ENCODE measurements around the gene TUB.
A peak's percentile ranks its signal among the peaks of the same experiment; 100 is the strongest.

Gene TUB

DNA sequence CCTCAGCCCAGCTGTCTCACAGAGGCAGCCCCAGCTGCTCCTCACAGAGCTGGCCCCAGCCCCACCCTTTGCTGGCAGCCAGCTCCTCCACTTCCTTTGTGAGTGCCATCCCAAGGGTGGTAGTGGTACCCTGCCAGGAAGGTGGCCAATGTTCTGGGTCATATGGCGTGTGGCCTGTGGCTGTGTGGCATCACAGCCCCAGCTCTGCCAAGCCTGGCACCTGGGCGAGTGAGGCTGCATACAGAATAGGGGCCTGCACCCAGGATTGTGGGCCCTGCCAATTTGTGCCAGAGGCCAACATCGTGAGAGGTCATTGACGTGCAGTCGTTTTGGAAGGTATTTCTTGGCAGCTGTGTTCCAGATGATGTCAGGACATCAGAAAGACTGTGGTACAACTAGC is 10.7 kb downstream of the TUB start:
- DNase-seq (ENCODE audit: low spot score) = no peak

DNA sequence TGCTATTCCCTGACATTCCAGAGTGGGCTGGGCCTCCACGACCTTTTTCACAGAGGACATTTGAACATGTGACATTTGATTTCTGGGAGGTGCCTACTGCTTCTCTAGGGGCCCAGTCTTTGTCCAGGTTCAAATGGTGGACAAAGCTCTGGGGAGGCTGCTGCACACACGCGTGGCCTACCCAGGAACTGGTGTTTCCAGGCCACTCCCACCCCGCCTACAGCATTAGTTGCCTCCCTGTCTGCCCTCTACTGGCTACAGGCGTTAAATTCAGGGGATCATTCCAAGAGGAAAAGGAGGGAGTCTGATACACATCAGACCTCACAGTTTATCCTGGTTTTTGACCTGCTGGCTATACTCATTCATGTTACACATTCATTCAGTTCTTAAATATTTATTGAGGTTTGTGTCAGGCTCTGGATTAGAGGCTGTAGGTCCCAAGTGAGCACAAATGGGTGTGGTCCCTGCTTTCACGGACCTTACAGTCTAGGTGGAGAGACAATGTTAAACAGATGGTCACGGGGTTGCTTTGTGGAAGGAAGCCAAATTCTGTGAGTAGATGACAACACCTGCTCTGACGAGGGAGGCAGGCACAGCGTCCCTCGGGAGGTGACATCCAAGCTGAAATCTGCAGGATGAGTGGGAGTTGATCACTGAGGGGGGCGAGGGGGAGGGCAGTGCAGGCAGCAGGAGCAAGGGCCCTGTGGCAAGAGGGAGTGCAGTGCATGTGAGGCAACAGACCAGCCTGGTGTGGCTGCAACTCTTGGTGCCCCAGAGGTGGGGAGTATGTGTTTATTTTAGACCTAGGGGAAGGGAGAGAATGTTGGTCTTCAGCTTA is 11.8 kb downstream of the TUB start:
- peak; percentile 93 for DNase-seq (ENCODE audit: low spot score)

DNA sequence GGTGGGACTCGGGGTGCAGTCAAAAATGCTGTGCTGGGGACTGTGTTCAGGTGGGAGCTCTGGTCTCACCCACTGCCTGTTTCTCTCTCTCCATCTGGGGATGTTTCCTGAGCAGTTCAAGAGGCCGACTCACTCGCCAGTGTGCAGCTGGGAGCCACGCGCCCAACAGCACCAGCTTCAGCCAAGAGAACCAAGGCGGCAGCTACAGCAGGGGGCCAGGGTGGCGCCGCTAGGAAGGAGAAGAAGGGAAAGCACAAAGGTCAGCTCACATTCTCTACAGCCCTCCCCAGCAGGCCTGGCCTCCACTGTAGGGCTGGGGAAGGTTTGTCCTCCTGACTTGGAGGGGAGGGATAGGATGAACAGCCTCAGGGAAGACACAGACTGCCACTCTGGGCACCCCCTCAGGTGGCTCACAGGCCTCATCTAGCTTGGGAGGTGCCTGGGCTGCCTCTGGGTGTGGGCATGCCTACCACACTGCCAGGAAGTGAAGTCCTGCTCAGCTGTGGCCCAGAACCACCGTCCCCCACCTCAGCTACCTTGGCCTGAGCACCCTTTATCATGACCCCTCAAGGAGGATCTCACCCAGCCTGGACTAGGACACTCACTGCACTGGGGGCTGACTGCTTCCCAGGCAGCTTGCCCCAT is 13.0 kb downstream of the TUB start:
- DNase-seq (ENCODE audit: low spot score) = no peak

DNA sequence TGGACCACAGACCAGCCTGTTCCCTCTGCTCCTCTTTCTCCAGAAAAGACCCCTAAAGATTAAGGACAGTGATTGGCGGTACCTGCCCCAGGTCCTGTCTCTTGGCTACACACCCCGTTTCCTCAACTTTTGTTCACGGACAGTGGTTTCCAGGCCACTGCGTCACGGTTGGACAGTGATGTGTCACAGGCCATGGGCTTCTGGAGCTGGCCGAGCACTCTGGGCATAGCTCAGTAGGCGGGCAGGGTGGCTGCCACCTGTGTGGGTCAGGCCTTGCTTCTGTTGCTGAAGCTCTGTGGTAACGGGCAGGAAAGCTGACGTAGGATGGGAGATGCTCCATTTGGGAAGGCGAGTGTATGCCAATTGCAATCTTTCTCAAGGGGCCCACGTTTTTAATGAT is 13.6 kb downstream of the TUB start:
- DNase-seq (ENCODE audit: low spot score) = no peak

DNA sequence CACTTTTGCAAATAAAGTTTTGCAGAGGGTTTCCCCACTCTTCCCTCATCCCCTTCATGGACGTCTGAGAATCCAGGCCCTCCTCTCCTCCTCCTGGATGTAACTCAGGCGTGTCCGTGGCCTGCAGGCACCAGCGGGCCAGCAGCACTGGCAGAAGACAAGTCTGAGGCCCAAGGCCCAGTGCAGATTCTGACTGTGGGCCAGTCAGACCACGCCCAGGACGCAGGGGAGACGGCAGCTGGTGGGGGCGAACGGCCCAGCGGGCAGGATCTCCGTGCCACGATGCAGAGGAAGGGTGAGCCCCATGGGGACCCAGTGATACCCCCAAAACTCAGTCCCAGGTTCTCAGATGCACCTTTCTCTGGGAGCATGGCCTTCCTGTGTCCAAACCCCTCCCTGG is 14.4 kb downstream of the TUB start:
- no peak for DNase-seq (ENCODE audit: low spot score)

DNA sequence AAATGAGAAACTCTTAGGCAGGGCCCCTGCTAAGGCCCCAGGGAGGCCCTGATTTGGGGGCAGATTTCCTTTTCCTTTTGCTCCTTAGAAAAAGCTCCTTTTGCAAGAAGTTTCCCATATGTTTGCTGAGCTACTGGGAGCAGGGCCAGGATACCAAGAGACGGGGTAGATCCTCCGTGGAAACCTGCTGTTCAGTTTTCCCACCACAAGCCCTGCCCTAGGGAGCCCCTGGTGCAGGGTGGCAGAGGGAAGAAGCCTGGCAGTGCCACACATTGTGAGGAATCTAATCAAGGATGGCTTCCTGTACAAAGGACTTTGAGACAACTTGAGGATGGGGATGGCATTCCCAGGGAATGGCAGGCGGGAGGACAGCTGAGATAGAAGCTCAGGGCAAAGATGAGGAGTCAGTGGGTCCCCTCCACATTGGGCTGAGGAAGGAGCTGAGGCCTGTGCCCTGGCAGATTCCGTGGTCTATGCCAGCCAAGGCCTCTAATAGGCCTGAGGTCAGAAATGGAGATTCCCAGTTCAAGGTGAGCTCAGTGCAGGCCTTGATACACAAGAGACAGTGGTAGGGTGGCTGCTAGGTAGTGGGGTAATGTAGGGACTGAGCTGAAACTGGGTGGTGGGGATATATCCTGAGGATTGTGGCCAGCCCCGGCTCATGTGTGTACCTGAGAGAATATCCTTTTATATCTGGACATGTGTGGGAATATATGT is 15.0 kb downstream of the TUB start:
- DNase-seq (ENCODE audit: low spot score) = no peak

DNA sequence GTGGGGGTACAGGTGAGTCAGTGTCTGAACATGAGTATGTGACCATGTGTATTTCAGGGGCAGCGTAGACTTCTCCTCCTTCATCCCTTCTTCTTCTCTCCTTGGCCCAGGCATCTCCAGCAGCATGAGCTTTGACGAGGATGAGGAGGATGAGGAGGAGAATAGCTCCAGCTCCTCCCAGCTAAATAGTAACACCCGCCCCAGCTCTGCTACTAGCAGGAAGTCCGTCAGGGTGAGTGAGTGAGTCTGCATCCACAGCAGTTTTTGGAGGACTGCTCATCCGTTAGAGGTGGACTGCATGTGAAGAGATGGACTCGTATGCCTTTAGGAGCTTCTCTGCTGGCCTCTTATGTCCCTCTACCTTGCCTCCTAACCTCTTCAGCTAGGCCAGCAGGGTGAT is 15.6 kb downstream of the TUB start:
- no peak for DNase-seq (ENCODE audit: low spot score)

DNA sequence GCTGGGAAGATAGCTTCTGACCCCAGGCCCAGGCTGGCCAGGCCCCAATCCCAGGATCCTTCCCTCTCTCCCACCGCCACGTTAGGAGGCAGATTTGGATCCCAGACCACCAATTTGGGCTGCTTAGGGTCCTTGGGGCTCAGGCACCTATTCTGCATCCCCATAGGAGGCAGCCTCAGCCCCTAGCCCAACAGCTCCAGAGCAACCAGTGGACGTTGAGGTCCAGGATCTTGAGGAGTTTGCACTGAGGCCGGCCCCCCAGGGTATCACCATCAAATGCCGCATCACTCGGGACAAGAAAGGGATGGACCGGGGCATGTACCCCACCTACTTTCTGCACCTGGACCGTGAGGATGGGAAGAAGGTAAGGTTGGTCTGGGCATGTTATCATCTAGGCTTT is 16.1 kb downstream of the TUB start:
- no peak for DNase-seq (ENCODE audit: low spot score)

DNA sequence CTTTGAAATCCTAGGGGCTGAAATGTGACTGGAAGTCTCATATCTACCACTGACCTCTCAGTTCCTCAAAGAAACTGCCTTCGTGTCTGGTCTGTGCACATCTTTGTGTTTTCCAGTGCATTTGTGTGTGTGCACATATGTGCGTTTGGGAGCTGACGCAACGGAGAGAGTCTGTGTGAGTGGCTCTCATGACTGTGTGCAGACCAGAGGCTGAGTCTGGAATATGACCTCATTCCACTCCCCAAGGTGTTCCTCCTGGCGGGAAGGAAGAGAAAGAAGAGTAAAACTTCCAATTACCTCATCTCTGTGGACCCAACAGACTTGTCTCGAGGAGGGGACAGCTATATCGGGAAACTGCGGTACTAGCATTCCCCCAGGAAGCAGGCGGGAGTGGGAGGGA is 16.5 kb downstream of the TUB start:
- DNase-seq (ENCODE audit: low spot score) = no peak

DNA sequence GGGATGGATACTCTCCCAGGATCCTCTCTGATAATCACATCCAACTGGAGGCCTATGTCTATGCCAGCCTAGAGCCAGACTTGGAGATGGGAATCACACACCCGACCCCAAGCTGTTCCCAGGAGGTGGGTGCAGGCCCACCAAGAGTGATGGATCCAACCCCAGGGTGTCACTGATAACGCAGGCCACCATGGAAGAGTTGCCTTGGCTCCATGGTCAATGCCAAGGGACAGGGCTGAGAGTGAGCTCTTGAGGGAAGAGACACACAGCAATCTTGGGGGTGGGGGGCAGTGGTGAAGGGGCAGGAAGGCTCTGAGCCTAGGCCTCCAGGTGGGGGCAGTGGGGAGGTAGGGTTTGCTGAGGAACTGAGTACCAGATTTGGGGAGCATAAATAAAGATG is 16.9 kb downstream of the TUB start:
- no peak for DNase-seq (ENCODE audit: low spot score)

DNA sequence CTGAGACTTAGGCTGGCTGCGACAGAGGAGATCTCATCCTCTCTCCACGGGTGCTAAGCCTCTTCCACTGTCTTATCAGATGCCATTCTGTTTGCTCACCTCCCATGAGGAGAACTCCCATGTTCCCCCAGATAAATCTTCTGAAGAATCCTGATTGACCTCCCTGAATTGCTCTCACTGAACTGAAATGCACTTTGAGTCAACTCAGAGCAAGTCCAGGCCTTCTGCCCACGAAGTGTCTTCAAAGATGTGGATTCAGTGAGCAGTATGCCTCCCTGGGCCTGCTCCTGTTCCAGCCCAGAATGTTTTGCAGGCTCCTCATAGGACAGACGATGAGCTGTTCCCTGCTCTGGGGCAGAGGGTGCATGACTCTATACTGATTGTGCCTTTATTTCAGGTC is 17.4 kb downstream of the TUB start:
- DNase-seq (ENCODE audit: low spot score) = peak; percentile 62

DNA sequence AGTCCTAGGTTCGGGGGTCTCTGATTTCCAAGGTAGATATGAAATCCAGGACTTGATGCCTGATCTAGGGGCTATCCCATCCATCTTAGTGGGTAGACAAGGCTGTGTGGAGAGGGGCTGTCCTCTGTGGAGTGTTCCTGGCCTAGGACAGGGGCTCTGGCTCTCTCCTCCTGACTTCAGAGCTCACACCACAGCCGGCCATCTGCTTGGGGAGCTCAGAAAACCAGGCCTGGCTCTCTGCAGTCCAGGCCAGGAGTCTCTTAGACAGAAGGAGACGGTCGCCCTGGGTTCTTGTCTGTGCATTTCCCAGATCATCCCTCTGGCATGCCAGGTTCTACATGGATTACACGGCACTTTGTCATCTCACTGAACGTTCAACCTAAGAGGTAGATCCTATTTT is 17.9 kb downstream of the TUB start:
- DNase-seq (ENCODE audit: low spot score) = peak; percentile 55

DNA sequence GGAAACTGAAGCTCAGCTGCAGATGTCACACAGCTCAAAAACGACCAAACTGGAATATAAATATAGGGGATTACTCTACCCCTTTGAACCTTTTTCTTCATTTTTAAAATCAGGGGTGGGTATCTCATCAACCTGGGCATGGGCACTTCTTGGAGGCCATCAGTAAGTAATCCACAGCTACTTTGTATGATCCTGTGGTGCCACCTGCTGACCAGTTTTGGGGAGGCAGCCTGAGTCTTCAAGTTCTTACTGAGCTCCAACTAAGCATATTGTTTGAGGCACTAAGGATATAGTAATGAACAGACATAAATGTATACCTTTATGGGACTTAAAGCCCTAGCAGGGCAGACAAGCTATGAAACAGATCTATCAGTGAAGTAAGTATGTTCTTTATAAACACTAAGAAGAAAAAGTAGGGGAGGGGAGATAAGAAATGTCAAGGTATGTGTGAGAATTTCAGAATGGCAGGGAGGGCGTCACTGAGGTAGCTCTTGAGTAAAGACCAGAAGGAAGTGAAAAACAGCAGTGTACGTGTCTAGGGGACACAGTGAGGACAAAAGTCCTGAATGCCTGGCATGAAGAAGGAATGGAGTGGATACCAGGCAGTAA is 18.4 kb downstream of the TUB start:
- peak; percentile 77 for DNase-seq (ENCODE audit: low spot score)

DNA sequence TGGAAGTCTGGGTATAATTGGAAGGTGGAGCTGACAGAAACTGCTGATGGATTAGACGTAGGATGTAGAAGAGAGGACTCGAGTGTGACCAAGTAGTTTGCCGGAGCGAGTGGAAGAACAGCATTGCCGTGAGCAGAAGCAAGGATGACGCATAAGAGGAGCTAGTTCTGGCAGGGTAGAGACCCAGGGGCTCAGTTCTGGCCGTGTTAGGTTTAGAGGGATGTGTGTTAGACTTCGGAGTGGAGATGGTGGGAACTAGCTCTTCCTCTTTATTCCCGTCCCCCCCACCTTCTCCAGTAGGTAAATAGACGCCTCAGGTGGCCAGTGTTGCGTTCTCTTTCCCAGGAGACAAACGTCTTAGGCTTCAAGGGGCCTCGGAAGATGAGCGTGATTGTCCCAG is 19.1 kb downstream of the TUB start:
- no peak for DNase-seq (ENCODE audit: low spot score)

DNA sequence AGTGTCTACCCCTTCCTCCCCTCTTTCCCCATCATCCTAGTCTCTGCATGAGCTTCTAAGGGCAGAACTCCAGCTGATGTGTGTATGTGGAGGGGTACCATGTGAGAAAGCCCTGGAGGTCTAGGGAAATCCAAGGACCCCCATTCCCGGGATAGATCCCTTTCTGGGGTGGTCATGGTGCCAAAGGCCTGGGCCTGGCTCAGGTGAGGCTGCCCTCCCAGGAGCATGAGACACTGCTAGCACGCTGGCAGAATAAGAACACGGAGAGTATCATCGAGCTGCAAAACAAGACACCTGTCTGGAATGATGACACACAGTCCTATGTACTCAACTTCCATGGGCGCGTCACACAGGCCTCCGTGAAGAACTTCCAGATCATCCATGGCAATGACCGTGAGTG is 19.6 kb downstream of the TUB start:
- DNase-seq (ENCODE audit: low spot score) = no peak

DNA sequence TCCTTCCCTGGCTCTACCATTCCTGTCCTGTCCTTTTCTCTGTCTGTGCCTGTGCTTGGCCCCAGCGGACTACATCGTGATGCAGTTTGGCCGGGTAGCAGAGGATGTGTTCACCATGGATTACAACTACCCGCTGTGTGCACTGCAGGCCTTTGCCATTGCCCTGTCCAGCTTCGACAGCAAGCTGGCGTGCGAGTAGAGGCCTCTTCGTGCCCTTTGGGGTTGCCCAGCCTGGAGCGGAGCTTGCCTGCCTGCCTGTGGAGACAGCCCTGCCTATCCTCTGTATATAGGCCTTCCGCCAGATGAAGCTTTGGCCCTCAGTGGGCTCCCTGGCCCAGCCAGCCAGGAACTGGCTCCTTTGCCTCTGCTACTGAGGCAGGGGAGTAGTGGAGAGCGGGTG is 20.4 kb downstream of the TUB start:
- no peak for DNase-seq (ENCODE audit: low spot score)

DNA sequence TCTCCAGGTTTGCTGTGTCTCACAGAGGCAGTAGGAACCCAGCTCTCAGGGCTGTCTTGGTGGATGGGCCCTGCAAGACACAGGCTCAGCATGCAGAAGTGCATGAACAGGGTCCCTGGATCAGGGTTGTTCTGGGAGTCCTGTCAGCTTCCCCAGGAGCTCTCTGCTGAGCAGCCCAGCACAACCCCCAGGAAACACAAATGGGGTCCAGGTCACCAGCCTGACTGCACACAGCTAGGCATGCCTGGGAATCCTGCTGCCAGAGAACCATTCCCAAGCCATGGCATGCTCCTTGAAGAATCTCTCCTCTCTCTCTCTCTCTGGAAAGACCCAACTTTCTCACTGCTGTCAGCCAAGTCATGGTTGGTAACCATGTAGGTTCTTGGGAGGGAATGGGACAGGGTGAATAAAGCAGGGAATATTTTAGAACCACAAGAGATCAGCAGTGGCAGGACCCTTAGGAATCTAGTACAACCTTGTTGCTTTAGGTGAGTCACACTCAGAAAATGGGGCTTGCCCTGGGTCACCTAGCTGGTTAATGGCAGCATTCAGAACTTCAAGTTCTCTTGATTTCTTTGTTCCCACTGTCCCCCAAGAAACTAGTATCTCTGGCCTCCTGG is 21.4 kb downstream of the TUB start:
- no peak for DNase-seq (ENCODE audit: low spot score)

DNA sequence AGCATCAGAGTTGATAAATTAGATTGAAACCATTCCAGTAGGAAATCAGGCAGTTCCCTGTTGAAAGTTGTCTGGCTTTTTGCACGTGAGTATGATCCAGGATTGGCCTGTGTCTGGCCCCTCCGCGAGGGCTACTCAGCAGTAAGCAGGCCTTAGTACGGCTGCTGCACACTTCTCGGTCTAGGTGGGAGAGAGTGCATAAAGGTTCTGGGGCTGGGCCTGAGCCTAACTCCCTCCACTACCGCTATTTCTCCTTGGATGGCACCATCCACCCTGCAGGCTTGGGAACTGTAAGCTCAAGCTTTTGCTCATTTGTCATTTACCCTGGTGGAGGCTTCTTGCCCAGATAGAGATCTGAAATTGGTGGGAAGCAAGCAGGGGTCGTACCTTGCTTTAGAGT is 22.0 kb downstream of the TUB start:
- no peak for DNase-seq (ENCODE audit: low spot score)

DNA sequence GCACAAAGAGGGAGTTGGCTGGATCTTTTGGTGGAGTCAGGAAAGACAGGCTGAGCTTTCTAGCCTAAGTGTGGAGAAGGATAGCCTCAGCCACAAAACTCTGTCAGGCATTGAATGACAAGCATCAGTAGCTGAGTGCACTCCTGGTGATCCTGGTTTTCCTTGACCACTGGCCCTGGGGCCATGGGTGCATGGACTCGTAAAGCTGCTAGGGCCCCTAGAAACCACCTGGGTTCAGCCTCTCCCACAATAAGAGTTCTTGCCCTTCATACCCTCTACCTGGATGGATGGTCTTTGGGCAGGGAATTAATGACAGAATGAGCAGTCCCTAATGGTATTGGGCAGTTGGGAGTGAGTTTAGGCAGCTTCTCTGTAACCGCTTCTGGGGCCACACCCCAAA is 22.9 kb downstream of the TUB start:
- DNase-seq (ENCODE audit: low spot score) = no peak

DNA sequence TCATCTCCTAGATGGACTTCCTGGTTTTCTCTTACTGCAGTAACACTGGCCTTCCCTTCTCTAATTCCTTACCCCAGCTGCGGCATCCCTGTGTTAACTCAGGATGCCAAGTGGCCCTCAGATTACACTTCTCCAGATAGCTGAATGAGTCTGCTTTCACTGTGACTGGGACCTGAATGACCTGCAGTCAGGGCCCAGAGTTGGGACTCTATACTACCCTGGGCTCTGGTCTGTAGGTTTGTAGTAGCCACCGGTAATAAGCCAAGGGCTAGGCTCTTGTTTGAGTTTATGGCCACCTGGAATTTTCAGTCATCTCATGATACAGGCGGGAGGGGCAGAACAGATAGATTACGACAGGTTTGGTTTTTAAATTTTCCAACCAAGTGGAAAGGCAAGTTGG is 24.1 kb downstream of the TUB start:
- DNase-seq (ENCODE audit: low spot score) = no peak

DNA sequence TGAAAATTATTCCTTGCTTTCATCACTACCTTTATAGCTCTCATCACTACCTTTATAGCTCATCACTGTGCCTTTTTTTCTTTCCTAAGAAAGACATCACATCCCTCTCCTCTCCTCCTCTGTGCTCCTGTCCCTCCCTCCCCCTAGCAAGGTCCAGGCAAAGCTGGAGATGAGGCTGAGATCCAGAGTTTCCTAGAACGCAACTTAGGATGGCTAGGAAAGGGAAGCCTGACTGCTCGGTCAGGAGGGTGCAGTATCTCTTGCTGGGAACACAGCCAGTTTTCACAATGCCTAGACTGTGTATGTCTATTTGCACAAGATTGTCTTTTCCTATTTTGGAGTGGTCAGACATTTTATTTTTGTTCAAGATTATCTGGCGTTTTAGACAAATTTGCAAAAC is 24.7 kb downstream of the TUB start:
- no peak for DNase-seq (ENCODE audit: low spot score)

DNA sequence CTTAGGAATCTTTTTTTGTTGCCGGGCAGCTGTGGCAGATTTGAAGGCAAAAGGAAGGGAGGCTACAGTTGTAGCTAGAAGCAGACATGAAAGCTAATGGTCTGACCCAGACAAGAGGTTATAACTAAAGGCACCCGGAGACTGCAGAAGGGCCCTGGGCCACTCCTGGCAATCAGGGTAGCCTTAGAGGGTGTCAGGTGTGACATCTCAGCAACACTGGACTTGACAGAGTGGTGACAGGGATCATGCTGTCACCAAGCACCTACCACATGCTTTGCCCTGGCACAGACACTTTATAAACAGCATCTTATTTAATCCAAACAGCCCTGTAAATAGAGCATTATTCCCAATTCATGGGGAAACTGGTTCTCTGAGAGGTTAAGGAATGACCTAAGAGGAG is 25.7 kb downstream of the TUB start:
- no peak for DNase-seq (ENCODE audit: low spot score)
